ENCODE measurements around the gene TCF25.

Gene TCF25

GRCh38 chr16:89945654-89946053 is 72.3 kb downstream of the TCF25 start:
- ChIA-PET POLR2A (ENCODE audit: low non-redundant PET) (no interaction called here), CTCF (no interaction called here)
- TF ChIP-seq CTCF (conservative IDR thresholded peaks at IDR 0.05; ENCODE audit: low read depth), result no peak
- no peak overlapping the region for H3K27ac ChIP-seq
- no peak for DNase-seq (ENCODE audit: low spot score)

GRCh38 chr16:89946515-89946914 is 73.1 kb downstream of the TCF25 start:
- no peak for TF ChIP-seq CTCF (conservative IDR thresholded peaks at IDR 0.05; ENCODE audit: low read depth)
- POLR2A ChIA-PET (ENCODE audit: low non-redundant PET), result no interaction called here
- no peak overlapping the region for H3K27ac ChIP-seq
- DNase-seq (ENCODE audit: low spot score), result no peak
- CTCF ChIA-PET, result no interaction called here

DNA sequence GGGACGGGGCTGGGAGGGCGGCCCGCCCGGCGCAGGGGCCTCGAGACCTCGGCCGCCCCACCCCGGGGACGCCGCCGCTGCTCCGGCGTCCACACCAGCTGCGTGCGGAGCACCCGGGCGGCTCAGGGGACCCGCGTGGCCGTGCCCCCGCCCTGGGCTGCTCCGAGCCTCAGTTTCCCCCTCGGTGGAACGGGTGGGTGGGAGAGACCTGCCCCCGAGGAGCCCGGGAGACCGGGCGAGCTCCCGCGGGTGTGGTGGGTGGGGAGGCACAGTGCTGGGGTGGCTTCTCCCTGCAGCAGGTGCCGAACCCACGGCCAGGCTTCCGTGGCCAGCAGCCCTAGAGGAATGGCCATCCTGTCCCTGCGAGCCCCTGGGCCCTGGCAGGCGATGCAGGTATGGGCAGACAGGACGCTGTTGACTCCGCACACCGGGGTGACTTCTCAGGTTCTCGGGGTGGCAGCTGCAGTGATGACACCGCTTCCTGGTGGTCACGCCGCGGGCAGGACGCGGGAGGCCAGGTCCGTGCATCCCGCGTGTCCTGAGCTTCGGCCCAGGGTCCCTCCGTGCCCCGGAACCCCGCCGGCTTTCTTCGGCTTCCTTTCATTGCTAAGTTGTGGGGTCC is 75.8 kb downstream of the TCF25 start:
- CTCF ChIA-PET, result interaction anchor here (0.6 kb wide), 1 partner anchor 77 kb away, joined by 5 read pairs; no protein-coding TSS in a partner anchor
- peak overlapping the region; percentile 38 for H3K27ac ChIP-seq
- no peak for DNase-seq (ENCODE audit: low spot score)
- POLR2A ChIA-PET (ENCODE audit: low non-redundant PET), result no interaction called here
- no peak for TF ChIP-seq CTCF (conservative IDR thresholded peaks at IDR 0.05; ENCODE audit: low read depth)

DNA sequence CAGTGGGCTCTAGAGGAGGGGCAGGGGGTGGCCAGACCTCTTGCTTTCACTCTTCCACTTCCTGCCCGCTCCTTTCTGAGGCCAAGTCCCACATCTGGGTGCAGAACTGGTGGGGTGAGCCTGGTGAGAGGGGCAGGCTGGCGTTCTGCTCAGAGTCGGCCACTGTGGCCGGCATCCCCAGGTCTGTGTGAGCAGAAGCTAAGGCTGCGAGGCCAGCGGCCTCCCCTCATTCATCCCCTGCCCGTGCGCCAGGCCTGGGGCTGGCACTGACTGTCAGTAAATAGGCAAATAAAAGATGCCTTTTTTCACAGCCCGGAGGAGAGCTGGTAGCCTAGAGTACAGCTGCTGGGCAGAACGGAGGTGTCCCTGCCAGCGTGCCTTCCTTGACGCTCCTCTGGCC is 76.4 kb downstream of the TCF25 start:
- peak overlapping the region; percentile 38 for H3K27ac ChIP-seq
- CTCF ChIA-PET, result interaction anchor here (0.6 kb wide), 1 partner anchor 1416 kb away, joined by 3 read pairs; no protein-coding TSS in a partner anchor
- DNase-seq (ENCODE audit: low spot score), result no peak
- TF ChIP-seq CTCF (conservative IDR thresholded peaks at IDR 0.05; ENCODE audit: low read depth), result no peak
- POLR2A ChIA-PET (ENCODE audit: low non-redundant PET), result no interaction called here

DNA sequence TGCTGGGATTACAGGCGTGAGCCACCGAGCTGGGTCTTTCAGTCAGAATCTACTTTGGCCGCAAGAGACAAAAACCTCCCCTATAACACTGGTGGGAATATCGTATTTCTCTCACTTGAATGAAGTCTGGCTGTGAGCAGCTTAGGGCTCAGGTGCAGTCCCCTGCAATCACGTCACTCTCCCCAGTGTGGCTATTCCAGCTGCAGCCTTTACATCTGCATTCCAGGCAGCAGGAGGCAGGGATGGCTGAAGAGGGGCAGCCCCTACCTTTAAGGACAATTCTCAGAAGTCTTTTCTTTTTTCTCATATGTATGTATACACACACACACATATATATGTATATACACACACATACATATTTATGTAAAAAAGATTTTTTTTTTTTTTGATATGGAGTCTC is 78.1 kb downstream of the TCF25 start:
- ChIA-PET POLR2A (ENCODE audit: low non-redundant PET) (interaction anchor here (0.8 kb wide), 1 partner anchor 29 kb away, joined by 4 read pairs; no protein-coding TSS in a partner anchor), CTCF (no interaction called here)
- H3K27ac ChIP-seq, result no peak overlapping the region
- no peak for TF ChIP-seq CTCF (conservative IDR thresholded peaks at IDR 0.05; ENCODE audit: low read depth)
- no peak for DNase-seq (ENCODE audit: low spot score)

GRCh38 chr16:89952049-89952448 is 78.7 kb downstream of the TCF25 start:
- no peak for DNase-seq (ENCODE audit: low spot score)
- ChIA-PET POLR2A (ENCODE audit: low non-redundant PET) (no interaction called here), CTCF (no interaction called here)
- TF ChIP-seq CTCF (conservative IDR thresholded peaks at IDR 0.05; ENCODE audit: low read depth), result no peak
- no peak overlapping the region for H3K27ac ChIP-seq
